ENCODE measurements around the gene SIRPG.

DNA sequence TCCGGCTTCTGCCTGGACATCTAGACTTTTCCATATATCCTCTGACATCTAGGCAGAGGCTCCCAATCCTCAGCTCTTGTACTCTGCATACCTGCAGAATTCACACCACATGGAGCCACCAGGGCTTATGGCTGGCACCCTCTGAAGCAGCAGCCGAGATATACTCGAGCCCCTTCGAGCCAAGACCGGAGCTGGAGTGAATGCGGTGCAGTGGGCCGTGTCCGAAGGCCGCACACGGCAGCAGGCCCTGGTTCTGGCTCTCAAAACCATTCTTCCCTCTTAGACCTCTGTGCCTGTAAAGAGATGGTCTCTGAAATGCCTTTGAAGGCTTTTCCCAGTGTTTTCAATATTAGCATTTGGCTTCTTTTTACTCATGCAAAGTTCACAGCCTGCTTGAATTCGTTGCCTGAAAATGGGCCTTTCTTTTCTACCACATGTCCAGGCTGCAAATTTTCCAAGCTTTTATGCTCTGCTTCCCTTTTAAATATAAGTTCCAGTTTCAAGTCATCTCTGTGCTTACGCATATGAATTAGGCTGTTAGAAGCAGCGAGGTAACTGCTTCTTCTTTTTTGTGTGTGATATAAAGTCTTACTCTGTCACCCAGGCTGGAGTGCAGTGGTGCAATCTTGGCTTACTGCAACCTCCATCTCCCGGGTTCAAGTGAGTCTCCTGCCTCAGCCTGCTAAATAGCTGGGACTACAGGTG lies 33.9 kb downstream of the SIRPG start:
- TF ChIP-seq, protein P1, sequence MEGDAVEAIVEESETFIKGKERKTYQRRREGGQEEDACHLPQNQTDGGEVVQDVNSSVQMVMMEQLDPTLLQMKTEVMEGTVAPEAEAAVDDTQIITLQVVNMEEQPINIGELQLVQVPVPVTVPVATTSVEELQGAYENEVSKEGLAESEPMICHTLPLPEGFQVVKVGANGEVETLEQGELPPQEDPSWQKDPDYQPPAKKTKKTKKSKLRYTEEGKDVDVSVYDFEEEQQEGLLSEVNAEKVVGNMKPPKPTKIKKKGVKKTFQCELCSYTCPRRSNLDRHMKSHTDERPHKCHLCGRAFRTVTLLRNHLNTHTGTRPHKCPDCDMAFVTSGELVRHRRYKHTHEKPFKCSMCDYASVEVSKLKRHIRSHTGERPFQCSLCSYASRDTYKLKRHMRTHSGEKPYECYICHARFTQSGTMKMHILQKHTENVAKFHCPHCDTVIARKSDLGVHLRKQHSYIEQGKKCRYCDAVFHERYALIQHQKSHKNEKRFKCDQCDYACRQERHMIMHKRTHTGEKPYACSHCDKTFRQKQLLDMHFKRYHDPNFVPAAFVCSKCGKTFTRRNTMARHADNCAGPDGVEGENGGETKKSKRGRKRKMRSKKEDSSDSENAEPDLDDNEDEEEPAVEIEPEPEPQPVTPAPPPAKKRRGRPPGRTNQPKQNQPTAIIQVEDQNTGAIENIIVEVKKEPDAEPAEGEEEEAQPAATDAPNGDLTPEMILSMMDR (IDR thresholded peaks at IDR 0.05) = no peak
- no peak for TF ChIP-seq EP300 (IDR thresholded peaks at IDR 0.05)
- TF ChIP-seq POLR2A (IDR thresholded peaks at IDR 0.05) = no peak
